Fibroblast of the aortic adventitia (primary cell): ENCODE measurements around the gene EPB41L2. TPM values are rescaled to one million over a fixed set of nuclear protein-coding genes. Genes with fewer than 3 reads are reported as not detected.
"Not testable (repeated sequence)": the region's sequence is repeated elsewhere in the genome, so short reads cannot be mapped to it uniquely, and the experiment has no call there.

ENCODE experiments used
- DNase-seq: peaks from one replicate; pipeline ENCODE4 v3.0.0-alpha.2; 2010; ENCODE audit warnings: low read depth
- H3K4me3 ChIP-seq: 2 replicates; pipeline ENCODE4 v1.5.1; 2011; ENCODE audit warnings: low read depth, mild to moderate bottlenecking, control low read depth, low read length, moderate library complexity
- CTCF ChIP-seq: IDR thresholded peaks from 2 replicates; pipeline ENCODE4 v1.5.1; 2011; ENCODE audit warnings: mild to moderate bottlenecking, low read length, control low read depth, inconsistent platforms; ENCODE audit not compliant: insufficient read depth
- total RNA-seq: library from RNA; depleted of rRNA; stranded (reverse); fragments of >200 nt; gene quantifications from 2 replicates; pipeline ENCODE4 v1.2.3, GENCODE V29; 2012; ENCODE audit warnings: low replicate concordance

EPB41L2 gene
- total RNA-seq, 1 donor: 117 TPM

- no peak for TF ChIP-seq CTCF
- H3K4me3 ChIP-seq: no peak overlapping the region
- no peak for DNase-seq
Observed at GRCh38 chr6:130824978-130825694, 237.9 kb downstream of the EPB41L2 start.

GRCh38 chr6:130822736-130823135 lies 240.3 kb downstream of the EPB41L2 start:
- no peak overlapping the region for H3K4me3 ChIP-seq
- DNase-seq: no peak
- TF ChIP-seq CTCF: no peak

GRCh38 chr6:130815200-130816071 lies 247.6 kb downstream of the EPB41L2 start:
- TF ChIP-seq CTCF: no peak
- DNase-seq: no peak
- H3K4me3 ChIP-seq: no peak overlapping the region

GRCh38 chr6:130814506-130814905 lies 248.5 kb downstream of the EPB41L2 start:
- no peak for TF ChIP-seq CTCF
- no peak overlapping the region for H3K4me3 ChIP-seq
- DNase-seq: no peak

GRCh38 chr6:130811932-130812331 lies 251.1 kb downstream of the EPB41L2 start:
- no peak for TF ChIP-seq CTCF
- no peak overlapping the region for H3K4me3 ChIP-seq
- no peak for DNase-seq

GRCh38 chr6:130810307-130811030 lies 252.6 kb downstream of the EPB41L2 start:
- no peak overlapping the region for H3K4me3 ChIP-seq
- DNase-seq: peak; percentile 19

GRCh38 chr6:130801368-130801767 lies 261.7 kb downstream of the EPB41L2 start:
- DNase-seq: not testable (repeated sequence)

More at GRCh38 chr6:130810307-130811030, 252.6 kb downstream of the EPB41L2 start:
- TF ChIP-seq CTCF: no peak

More at GRCh38 chr6:130801368-130801767, 261.7 kb downstream of the EPB41L2 start:
- not testable (repeated sequence) for H3K4me3 ChIP-seq
